HEK293 (cell line): ENCODE data around the gene TOMM34.

Experiments
- CTCF ChIP-seq: fragments of 450-650 bp; formaldehyde crosslinking; IDR thresholded peaks from 2 replicates; pipeline ENCODE4 v1.5.1; 2016; ENCODE audit warnings: missing biosample characterization, missing genetic modification characterization
- PRDM10 ChIP-seq: fragments of 450-650 bp; formaldehyde crosslinking; IDR thresholded peaks from 2 replicates; pipeline ENCODE4 v1.5.1; 2016; ENCODE audit warnings: missing biosample characterization, missing genetic modification characterization
- ZBTB44 ChIP-seq: fragments of 450-650 bp; IDR thresholded peaks from 2 replicates; pipeline ENCODE4 v1.5.1; 2018; ENCODE audit warnings: missing biosample characterization, mild to moderate bottlenecking, missing genetic modification characterization
- ZNF10 ChIP-seq: fragments of 450-650 bp; formaldehyde crosslinking; IDR thresholded peaks from 2 replicates; pipeline ENCODE4 v1.5.1; 2017; ENCODE audit warnings: missing biosample characterization, missing genetic modification characterization
- ZNF274 ChIP-seq, 2 experiments: fragments of 200-500 bp in 1 of 2; fragments of 450-650 bp in 1 of 2; sonication (Bioruptor generic) in 1 of 2; formaldehyde crosslinking in 1 of 2; IDR thresholded peaks; 2 replicates each; pipeline versions ENCODE4 v1.5.1 to v1.6.1; 2014 to 2016; ENCODE audit warnings: borderline replicate concordance in 1 of 2, inconsistent platforms in 1 of 2, low read length in 1 of 2, missing biosample characterization in 1 of 2, missing genetic modification characterization in 1 of 2
- ZNF629 ChIP-seq: fragments of 450-650 bp; formaldehyde crosslinking; IDR thresholded peaks from 2 replicates; pipeline ENCODE4 v1.5.1; 2017; ENCODE audit warnings: missing biosample characterization, missing genetic modification characterization
- ZNF639 ChIP-seq: fragments of 450-650 bp; formaldehyde crosslinking; IDR thresholded peaks from 2 replicates; pipeline ENCODE4 v1.5.1; 2016; ENCODE audit warnings: missing biosample characterization, missing genetic modification characterization
- ZNF776 ChIP-seq: fragments of 450-650 bp; formaldehyde crosslinking; IDR thresholded peaks from 2 replicates; pipeline ENCODE4 v1.5.0; 2017; ENCODE audit warnings: missing biosample characterization, missing genetic modification characterization, borderline replicate concordance

GRCh38 chr20:44965651-44966029, 5.4 kb upstream of the TOMM34 start:
- TF ChIP-seq ZNF274 (IDR thresholded peaks at IDR 0.05; ENCODE audit: low read length) (no peak), ZNF274 (tag by site-specific recombination; IDR thresholded peaks at IDR 0.05; ENCODE audit: borderline replicate concordance) (no peak), ZNF776 (tag by site-specific recombination) (no peak), CTCF (tag by site-specific recombination) (no peak), ZNF10 (no peak), ZNF629 (no peak), ZNF639 (tag by site-specific recombination) (no peak), ZBTB44 (tag by site-specific recombination) (no peak), PRDM10 (tag by site-specific recombination) (no peak)
